Hippocampal formation (tissue), 2 donors: Measurements from ENCODE around the gene FBXO38.
A peak's percentile ranks its signal among the peaks of the same experiment; 100 is the strongest.

Source experiments
- DNase-seq, 2 donors: peaks; one replicate each; lab custom pipeline; 2025; lab: John Stamatoyannopoulos, UW

FBXO38 gene

DNA sequence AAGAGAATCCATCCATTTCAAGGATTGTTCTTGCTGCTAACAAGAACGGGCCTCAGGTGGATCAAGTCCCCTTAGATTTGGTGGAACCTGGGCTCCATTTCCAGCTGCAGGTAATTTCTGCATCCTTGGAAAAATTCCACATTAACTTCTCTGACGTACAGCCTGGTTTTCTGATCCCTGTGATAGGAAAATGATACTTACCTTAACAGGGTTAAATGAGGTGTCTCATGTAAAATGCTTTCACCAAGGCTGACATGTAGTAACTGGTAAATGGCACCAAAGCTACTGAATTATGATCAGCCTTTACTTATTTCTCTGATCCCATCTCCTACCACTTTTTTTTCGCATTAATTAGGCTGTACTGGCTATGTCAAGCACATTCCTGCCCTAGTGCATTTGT lies 93.7 kb downstream of the FBXO38 start:
- DNase-seq: no peak

DNA sequence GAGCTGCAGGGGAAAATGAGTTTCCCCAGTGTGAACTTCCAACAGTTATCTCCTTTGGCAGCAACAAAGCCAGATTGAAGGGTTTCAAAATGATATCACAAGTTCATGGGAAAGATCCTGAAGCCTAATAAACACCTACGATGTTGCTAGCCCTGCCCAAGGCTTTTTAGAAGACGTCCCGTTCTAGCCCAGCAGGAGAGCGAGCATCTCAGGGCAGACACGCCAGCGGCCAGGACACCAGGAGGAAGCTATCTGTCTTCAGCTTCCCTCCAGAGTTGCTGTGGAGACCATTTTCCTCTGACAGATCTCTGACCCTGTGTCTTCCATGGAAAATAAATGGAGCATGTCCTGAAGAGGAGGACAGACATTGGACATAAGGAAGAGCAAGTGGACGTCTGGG lies 98.4 kb downstream of the FBXO38 start:
- DNase-seq: no peak

DNA sequence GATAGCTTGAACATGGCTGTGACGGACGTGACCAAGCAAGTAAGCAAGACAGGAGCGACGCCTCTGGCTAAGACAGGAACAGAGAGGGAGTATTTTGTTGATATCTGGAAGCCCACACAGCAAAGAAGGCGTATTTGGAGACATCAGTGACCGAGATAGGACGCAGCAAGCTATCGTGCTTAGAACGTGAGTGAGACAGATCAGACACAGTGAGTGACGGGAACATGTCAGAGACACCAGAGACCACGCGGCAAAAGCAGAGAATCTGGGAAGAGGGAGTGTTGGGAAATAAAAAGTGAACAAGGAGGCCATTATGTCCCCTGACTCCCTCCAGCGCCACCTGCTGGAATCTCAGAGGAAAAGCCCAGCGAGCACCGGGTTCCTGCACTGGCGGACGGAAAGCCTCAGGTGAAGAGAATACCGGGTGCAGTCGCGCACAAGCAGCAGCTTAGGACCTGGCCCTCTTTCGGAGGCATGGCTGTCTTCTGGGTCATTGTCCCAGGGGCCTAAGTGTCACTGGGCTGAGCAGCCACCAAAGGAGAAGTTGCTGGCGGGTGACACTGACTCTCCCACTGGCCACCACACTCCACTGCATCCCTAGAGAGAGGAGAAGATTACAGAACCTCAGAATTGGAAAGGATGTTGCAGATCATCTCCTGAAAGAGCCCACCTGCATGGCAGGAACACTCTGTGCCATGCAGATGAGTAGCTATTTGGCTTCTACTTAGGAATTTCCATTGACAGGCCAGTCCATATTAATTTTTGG lies 99.1 kb downstream of the FBXO38 start:
- DNase-seq: no peak

DNA sequence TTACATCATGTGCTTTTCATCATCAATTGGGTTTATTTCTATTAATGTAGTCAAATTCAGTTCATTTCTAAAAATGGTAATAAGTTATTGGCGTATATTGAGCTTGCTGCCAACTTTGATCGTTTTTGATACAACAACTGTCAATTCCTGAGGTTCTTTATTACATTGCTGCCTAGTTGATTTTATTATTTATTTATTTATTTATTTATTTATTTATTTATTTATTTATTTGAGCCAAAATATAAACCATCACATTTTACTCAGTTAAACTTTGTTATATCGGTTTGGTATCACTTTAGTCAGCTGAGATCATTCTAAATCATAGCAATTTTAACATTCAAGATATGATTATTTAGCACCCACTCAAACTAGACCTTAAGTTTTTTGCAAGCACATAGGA lies 100.0 kb downstream of the FBXO38 start:
- no peak for DNase-seq

DNA sequence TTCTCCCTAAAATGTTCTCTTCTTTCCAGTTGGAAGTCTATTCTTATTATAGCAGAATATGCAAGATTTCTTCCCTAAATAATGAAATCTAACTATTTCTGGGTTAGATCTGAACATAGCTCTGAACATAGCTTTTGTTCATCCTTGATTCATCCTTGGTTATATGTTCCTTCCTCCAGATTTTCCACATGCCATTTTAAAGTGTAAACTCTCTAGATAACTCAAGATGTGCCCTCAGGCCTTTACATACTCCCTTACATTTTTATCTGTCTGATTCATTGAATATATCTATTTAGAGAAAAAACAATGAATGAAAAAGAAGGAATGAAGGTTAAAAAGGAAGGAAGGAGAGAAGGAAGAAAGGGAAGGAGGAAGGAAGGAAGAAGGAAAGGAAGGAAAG lies 100.9 kb downstream of the FBXO38 start:
- DNase-seq: no peak

DNA sequence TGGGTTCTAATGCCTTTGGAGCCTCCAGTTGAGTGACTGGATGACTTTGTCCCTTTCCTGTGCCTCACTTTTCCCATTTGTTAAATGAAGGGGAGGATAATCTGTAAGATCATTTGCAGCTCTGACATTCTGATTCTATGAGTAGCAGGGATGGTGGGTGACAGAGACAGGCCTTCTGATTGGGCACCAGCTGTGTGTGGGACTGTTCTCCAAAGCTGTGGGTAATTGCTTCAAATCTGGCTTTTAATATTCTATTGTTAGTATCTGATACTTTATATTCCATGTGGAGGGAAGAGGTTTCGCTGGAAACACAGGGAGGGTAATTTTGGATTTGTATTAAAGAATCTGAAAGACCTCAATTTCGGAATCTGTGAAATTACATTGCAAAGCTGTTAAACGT lies 102.7 kb downstream of the FBXO38 start:
- no peak for DNase-seq

DNA sequence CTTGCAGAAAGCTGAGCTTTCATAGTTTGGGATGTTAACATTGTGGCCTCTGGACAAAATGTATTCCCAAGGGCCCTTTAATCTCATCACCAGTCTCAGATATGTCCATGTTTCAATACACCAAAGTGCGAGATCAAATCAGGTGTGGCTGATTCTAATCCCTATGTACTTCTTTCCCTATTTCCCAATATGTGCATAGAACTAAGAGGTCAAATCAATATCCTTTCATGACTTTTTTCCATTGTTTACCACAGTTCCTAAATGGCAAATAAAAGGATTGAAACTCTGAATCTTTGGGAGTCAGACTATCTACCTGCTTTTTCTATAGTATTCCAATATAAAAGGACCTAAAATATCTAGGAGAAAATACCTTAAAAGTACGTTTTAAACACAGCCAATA lies 105.0 kb downstream of the FBXO38 start:
- no peak for DNase-seq

- DNase-seq: peak in 1 of 2 donors; percentile 21
Observed at GRCh38 chr5:148491015-148491792, 107.4 kb downstream of the FBXO38 start.

GRCh38 chr5:148491793-148492184 lies 108.0 kb downstream of the FBXO38 start:
- DNase-seq: no peak

DNA sequence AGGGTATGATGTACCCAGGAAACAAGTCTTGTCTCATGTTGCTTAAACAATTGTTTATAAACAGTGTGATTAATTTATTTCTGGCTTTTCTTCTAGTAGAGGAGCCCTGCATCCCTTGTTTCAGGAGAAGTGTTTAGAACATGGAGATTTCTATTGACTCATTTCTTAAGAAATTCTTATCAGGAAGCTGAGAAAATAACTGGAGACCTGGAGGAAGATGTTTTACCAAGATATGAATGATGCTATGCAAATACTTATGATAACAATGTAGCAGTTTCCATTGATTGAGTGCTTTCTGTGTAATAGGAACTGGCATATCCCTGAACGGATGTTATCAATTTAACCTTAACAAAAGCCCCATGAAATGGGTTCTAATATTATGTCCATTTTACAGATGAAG lies 108.6 kb downstream of the FBXO38 start:
- no peak for DNase-seq
